ENCODE measurements around the gene ZNF609.

DNA sequence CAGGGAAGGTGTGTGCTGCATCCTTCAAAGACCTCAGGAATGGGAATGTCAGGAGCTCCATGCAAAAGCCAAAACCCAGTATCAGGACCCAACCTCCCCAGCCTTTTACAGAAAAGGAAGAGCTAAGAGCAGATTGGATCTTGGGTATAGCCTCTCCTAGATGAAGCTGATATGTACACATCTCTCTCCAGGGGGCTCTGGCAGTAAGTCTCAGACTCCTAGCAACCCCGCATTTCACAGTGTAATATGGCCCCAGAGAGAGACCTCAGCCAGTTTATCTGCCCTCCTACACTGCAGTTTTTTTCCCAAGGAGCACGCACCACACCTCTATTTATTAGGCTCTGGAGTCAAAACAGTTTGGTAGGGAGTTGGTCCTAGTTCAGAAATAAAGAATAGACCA, 226.8 kb downstream of the ZNF609 start:
- TF ChIP-seq, protein P1, sequence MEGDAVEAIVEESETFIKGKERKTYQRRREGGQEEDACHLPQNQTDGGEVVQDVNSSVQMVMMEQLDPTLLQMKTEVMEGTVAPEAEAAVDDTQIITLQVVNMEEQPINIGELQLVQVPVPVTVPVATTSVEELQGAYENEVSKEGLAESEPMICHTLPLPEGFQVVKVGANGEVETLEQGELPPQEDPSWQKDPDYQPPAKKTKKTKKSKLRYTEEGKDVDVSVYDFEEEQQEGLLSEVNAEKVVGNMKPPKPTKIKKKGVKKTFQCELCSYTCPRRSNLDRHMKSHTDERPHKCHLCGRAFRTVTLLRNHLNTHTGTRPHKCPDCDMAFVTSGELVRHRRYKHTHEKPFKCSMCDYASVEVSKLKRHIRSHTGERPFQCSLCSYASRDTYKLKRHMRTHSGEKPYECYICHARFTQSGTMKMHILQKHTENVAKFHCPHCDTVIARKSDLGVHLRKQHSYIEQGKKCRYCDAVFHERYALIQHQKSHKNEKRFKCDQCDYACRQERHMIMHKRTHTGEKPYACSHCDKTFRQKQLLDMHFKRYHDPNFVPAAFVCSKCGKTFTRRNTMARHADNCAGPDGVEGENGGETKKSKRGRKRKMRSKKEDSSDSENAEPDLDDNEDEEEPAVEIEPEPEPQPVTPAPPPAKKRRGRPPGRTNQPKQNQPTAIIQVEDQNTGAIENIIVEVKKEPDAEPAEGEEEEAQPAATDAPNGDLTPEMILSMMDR (IDR thresholded peaks at IDR 0.05; ENCODE audit: poor library complexity, severe bottlenecking), result no peak
- TF ChIP-seq POLR2AphosphoS5 (IDR thresholded peaks at IDR 0.05) (no peak), TAF1 (IDR thresholded peaks at IDR 0.05; ENCODE audit: low read depth) (no peak), EP300 (conservative IDR thresholded peaks at IDR 0.05; ENCODE audit: poor library complexity, severe bottlenecking) (no peak), EZH2 (IDR thresholded peaks at IDR 0.05; ENCODE audit: borderline replicate concordance, insufficient read depth, low read length, poor library complexity, severe bottlenecking) (no peak), REST (IDR thresholded peaks at IDR 0.05; ENCODE audit: borderline replicate concordance) (no peak), RAD21 (conservative IDR thresholded peaks at IDR 0.05) (no peak), SMC3 (conservative IDR thresholded peaks at IDR 0.05; ENCODE audit: poor library complexity) (no peak), MXI1 (conservative IDR thresholded peaks at IDR 0.05; ENCODE audit: poor library complexity, severe bottlenecking) (no peak)

Data from neural cell (in vitro differentiated cells).